Activated CD4-positive, alpha-beta memory T cell treated with anti-CD3 and anti-CD28 coated beads, Interleukin-2, amount 10 ng/mL, durations not matched to agents 7 days and 5 days (primary cell): ENCODE measurements around the gene TNS1. TPM values are rescaled to one million over a fixed set of nuclear protein-coding genes. Genes with fewer than 3 reads are reported as not detected.
A peak's percentile ranks its signal among the peaks of the same experiment; 100 is the strongest.

Experiments
- CTCF ChIA-PET: fragments of 350-600 bp; sonication (Branson Sonifier 250); formaldehyde crosslinking; loops from one replicate; lab custom pipeline; 2021; ENCODE audit warnings: antibody characterized with exemption, inconsistent platforms; lab: Charles Lee
- POLR2A ChIA-PET: fragments of 350-600 bp; sonication (Branson Sonifier 250); formaldehyde crosslinking; loops from one replicate; lab custom pipeline; 2021; ENCODE audit warnings: antibody characterized with exemption; lab: Charles Lee
- DNase-seq: peaks from one replicate; pipeline ENCODE4 v3.0.0-alpha.2; 2020
- H3K27ac Mint-ChIP-seq: one replicate; pipeline ENCODE4 v1.8.0; 2021; ENCODE audit warnings: mild to moderate bottlenecking, mixed read lengths
- H3K27me3 Mint-ChIP-seq: one replicate; pipeline ENCODE4 v1.8.0; 2021; ENCODE audit warnings: mixed read lengths
- H3K36me3 Mint-ChIP-seq: one replicate; pipeline ENCODE4 v1.8.0; 2021; ENCODE audit warnings: low read depth, mixed read lengths
- H3K4me1 Mint-ChIP-seq: one replicate; pipeline ENCODE4 v1.8.0; 2021; ENCODE audit warnings: mixed read lengths
- H3K4me3 Mint-ChIP-seq: one replicate; pipeline ENCODE4 v1.8.0; 2021; ENCODE audit warnings: mild to moderate bottlenecking, mixed read lengths
- H3K9me3 Mint-ChIP-seq: one replicate; pipeline ENCODE4 v1.8.0; 2021; ENCODE audit warnings: mixed read lengths
- total RNA-seq, 2 experiments: library from RNA; stranded (reverse); gene quantifications; one replicate each; pipeline ENCODE4 v1.2.3, GENCODE V29; 2021

Gene TNS1
- total RNA-seq, 2 experiments from 2014 or later, result 3.2 to 3.4 TPM

DNA sequence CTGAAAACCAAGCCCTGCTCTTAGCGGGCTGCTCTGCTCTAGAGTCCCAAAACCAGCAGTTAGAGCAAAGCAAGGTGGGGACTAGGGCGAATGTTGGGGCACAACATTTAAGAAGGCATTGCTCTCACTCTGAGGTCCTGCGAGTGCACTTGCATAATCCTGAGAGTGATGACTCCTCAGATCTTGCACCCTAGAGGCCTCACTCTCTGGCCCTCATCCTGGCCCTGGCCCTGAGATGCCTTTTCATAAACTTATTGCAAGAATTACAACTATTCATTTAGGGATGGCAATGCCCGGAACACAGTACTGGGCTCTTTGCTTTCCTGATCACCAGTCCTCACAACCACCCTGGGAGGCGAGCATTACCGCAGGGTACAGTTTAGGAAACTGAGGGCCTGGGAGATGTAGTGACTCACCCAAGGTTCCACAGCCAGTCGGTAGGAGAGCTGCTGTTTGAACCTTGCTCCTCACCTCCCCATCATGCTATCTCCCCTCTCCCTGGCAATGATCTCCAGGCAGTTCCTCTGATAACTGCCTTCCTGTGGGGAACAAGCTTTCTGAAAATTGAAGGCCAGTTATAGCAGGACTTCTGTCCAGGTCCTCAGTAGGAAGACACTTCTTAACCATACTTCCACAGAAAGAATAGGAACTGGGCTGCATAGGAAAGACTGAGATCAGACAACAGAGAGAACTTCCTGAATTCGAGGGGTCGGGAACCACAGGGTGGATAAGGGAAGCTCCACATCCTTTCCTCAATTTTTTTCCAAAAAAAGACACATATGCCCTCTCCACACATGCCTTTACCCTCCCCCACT lies 91.3 kb downstream of the TNS1 start:
- Mint-ChIP-seq H3K27ac (no peak overlapping the region), H3K4me1 (no peaks in the 10 kb centered on the region), H3K4me3 (no peak overlapping the region), H3K9me3 (no peaks in the 10 kb centered on the region), H3K36me3 (no peaks in the 10 kb centered on the region), H3K27me3 (peaks cover 11% of the 10 kb centered on the region)
- DNase-seq, result no peak
- CTCF ChIA-PET, result no interaction called here
- POLR2A ChIA-PET, result no interaction called here

DNA sequence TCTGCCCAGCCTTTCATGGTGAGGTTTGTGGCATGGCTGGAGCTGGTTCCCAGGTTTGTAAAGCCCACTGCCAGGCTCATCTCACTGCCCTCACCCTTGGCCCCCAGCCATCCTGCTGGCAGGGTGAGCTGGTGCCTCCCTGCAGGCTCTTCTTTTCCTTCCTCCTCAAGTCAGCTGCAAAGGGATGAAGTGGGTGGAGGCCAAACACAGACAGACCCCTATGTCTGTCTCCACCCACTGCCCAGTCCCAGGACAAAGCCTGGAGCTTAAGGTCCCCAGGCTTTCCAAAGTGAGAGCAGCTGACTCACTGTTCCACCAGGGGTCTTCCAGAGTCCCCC lies 92.0 kb downstream of the TNS1 start:
- no peaks in the 10 kb centered on the region for H3K36me3 Mint-ChIP-seq
- H3K4me3 Mint-ChIP-seq, result no peak overlapping the region
- H3K27me3 Mint-ChIP-seq, result peaks cover 15% of the 10 kb centered on the region
- DNase-seq, result no peak
- ChIA-PET CTCF (interaction anchor here (1.6 kb wide), 1 partner anchor 125 kb away, joined by 4 read pairs; no protein-coding TSS in a partner anchor), POLR2A (no interaction called here)
- H3K9me3 Mint-ChIP-seq, result no peaks in the 10 kb centered on the region
- no peak overlapping the region for H3K27ac Mint-ChIP-seq
- H3K4me1 Mint-ChIP-seq, result peaks cover 2% of the 10 kb centered on the region

DNA sequence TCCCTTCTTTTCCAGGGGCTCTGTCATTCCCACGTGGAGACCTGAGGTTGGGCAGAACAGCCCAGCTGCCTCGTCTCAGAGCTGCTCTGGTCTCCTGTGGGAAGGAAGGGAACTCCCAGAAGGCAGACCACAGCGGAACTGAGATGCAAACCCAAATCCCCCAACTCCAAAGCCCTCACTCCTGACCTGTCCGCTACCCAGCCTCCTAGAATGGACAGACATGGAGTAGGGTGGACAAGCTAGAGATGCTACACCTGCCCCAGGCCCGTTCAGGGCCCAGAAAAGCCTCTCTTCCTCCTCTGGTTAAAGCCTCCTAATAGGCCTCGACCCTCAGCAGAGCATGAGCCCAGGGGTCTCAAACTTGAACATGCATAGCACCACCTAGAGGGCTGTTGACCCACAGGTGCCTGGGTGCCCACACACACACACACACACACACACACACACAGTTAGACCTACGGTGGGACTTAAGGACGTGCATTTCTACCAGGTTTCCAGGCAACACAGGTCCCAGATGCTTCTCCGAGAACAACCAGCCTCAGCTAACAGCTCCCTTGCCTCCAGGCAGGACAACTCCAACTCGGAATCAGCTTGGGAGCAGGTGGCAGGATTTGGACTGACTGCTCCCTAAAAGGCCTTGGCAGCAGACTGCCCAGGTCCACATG lies 93.5 kb downstream of the TNS1 start:
- no peak overlapping the region for H3K4me3 Mint-ChIP-seq
- H3K36me3 Mint-ChIP-seq, result no peaks in the 10 kb centered on the region
- POLR2A ChIA-PET, result no interaction called here
- DNase-seq, result no peak
- peaks cover 24% of the 10 kb centered on the region for H3K27me3 Mint-ChIP-seq
- no peaks in the 10 kb centered on the region for H3K9me3 Mint-ChIP-seq
- CTCF ChIA-PET, result interaction anchor here (0.5 to 1.6 kb wide), 2 partner anchors 123 to 421 kb away, joined by 3 to 4 read pairs; no protein-coding TSS in a partner anchor
- peaks cover 5% of the 10 kb centered on the region for H3K4me1 Mint-ChIP-seq
- H3K27ac Mint-ChIP-seq, result no peak overlapping the region

DNA sequence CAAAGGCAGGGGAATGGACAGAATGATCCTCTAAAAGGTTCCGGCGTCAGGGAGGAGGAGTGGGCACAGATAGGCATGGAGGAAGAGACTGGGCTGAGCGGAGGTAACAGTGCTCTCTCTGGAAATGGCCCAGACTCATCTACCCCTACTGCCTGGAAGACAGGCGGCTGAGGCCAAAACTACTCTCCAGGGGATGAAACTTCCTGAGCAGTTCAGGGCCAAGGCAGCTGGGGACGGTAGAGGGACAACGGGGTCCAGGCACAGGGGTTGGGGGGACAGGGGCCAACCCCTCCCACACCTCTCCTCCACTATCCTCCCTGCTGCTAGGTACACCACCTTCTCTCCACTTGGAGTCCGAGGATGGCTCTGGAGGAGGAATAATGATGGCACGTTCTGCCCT lies 94.3 kb downstream of the TNS1 start:
- CTCF ChIA-PET, result no interaction called here

DNA sequence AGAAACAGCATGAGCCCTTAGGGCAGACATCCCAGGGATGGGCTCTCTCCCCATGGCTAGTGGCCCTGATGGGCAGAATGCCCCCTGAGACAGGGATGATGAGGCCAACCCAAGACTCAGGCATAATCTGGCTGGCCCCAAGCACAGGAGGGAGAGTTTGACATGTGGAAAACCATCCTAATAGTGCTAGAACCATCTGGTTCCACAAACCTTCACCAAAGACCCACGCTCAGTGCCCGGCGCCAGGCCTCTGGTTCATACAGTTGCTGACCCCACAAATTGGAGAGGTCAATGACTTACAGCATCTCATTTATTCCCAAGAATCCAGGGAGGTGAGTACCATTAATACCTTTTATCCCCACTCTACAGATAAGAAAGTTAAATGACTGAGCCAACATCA lies 95.5 kb downstream of the TNS1 start:
- Mint-ChIP-seq H3K4me1 (peaks cover 12% of the 10 kb centered on the region), H3K27me3 (peaks cover 26% of the 10 kb centered on the region), H3K4me3 (no peak overlapping the region), H3K27ac (no peak overlapping the region), H3K9me3 (no peaks in the 10 kb centered on the region), H3K36me3 (no peaks in the 10 kb centered on the region)
- DNase-seq, result no peak
- CTCF ChIA-PET, result no interaction called here
- POLR2A ChIA-PET, result no interaction called here

More for the DNA sequence above, 94.3 kb downstream of the TNS1 start:
- POLR2A ChIA-PET, result no interaction called here
- Mint-ChIP-seq H3K4me3 (no peak overlapping the region), H3K27ac (no peak overlapping the region), H3K27me3 (peaks cover 24% of the 10 kb centered on the region), H3K9me3 (no peaks in the 10 kb centered on the region), H3K4me1 (peaks cover 5% of the 10 kb centered on the region), H3K36me3 (no peaks in the 10 kb centered on the region)
- DNase-seq, result no peak

DNA sequence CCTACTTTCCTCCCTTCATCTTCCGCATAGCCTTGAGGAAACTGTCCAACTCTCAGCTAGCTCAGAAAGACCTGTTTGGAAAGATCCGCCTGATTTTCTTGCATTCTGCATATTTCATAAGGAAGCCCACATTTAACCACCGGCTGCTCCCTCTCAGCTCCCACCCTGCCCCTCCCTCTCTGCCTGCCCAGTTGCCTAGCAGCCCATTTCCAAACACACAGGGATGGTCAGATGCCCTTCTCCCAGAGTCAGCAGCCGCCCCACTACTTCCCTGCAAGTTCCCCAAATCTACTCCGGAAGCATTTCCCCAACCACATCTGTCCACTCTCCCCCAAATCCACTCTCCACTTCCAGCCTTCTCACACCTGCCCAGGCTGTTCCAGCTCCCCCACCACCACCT lies 96.0 kb downstream of the TNS1 start:
- Mint-ChIP-seq H3K27ac (no peak overlapping the region), H3K27me3 (peaks cover 26% of the 10 kb centered on the region), H3K4me1 (peaks cover 12% of the 10 kb centered on the region), H3K36me3 (no peaks in the 10 kb centered on the region), H3K4me3 (no peak overlapping the region), H3K9me3 (no peaks in the 10 kb centered on the region)
- POLR2A ChIA-PET, result no interaction called here
- CTCF ChIA-PET, result no interaction called here
- no peak for DNase-seq

DNA sequence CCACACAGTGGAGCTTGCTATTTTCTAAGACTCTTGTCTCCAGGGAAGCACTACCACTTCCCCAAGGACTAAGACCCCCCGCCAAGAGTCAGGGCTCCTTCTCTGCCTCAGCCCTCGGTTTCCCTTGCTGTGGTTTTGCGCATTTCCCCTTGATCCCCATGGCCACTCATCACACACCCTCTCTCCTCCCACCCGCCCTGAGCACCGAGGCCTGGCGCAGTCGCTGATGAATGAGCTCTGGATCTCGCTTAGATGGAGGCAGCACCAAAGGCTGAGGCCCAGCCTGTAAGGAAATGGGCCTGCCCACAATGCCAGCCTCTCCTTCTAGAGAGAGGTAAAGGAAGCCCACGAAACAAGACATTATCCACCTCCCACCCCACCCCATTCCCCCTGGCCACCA lies 96.9 kb downstream of the TNS1 start:
- DNase-seq, result no peak
- ChIA-PET CTCF (no interaction called here), POLR2A (no interaction called here)
- no peak overlapping the region for H3K27ac Mint-ChIP-seq
- peaks cover 12% of the 10 kb centered on the region for H3K4me1 Mint-ChIP-seq
- no peak overlapping the region for H3K4me3 Mint-ChIP-seq
- H3K27me3 Mint-ChIP-seq, result peaks cover 26% of the 10 kb centered on the region
- no peaks in the 10 kb centered on the region for H3K36me3 Mint-ChIP-seq
- H3K9me3 Mint-ChIP-seq, result no peaks in the 10 kb centered on the region

DNA sequence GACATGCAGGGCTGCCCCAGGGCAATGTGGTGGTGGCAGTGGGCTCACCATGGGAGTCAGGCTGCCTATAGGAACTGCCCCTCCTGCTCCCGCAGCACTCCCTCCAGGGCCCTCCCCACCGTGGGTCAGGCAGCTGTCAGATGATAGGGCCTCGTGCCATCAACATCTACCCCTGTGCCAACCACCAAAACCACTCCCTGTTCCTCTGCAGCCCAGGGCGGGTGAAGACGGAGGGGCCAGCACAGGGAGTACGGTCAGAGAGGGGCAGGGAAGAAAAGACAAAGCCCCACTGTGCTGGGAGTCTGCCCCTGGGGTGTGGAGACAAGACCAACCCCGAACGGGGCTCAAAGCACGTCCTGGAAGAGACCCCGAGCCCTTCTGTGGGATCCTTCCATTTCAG lies 97.4 kb downstream of the TNS1 start:
- POLR2A ChIA-PET, result no interaction called here
- no peak overlapping the region for H3K4me3 Mint-ChIP-seq
- H3K27ac Mint-ChIP-seq, result no peak overlapping the region
- no peak for DNase-seq
- peaks cover 26% of the 10 kb centered on the region for H3K27me3 Mint-ChIP-seq
- no peaks in the 10 kb centered on the region for H3K9me3 Mint-ChIP-seq
- H3K36me3 Mint-ChIP-seq, result no peaks in the 10 kb centered on the region
- CTCF ChIA-PET, result no interaction called here
- peaks cover 12% of the 10 kb centered on the region for H3K4me1 Mint-ChIP-seq

DNA sequence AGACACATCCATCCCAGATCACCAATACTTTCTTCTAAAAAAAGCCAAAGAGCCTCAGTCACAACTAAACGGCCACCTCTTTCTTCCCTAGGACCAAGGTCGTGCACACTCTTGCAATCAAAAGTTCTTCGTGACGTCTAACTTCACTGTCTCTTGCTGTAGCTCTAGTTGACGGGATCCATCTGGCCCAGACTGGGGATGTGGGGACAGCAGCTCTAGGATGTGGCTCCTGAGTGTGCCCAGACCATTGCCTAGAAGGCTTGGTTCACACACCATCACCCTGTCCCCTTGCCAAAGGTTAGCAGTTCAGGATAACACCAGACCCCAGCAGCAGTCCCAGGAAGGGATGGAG lies 98.2 kb downstream of the TNS1 start:
- H3K27me3 Mint-ChIP-seq, result peaks cover 26% of the 10 kb centered on the region
- H3K9me3 Mint-ChIP-seq, result no peaks in the 10 kb centered on the region
- peaks cover 12% of the 10 kb centered on the region for H3K4me1 Mint-ChIP-seq
- no peak for DNase-seq
- CTCF ChIA-PET, result no interaction called here
- H3K4me3 Mint-ChIP-seq, result no peak overlapping the region
- H3K36me3 Mint-ChIP-seq, result no peaks in the 10 kb centered on the region
- no peak overlapping the region for H3K27ac Mint-ChIP-seq
- POLR2A ChIA-PET, result no interaction called here

DNA sequence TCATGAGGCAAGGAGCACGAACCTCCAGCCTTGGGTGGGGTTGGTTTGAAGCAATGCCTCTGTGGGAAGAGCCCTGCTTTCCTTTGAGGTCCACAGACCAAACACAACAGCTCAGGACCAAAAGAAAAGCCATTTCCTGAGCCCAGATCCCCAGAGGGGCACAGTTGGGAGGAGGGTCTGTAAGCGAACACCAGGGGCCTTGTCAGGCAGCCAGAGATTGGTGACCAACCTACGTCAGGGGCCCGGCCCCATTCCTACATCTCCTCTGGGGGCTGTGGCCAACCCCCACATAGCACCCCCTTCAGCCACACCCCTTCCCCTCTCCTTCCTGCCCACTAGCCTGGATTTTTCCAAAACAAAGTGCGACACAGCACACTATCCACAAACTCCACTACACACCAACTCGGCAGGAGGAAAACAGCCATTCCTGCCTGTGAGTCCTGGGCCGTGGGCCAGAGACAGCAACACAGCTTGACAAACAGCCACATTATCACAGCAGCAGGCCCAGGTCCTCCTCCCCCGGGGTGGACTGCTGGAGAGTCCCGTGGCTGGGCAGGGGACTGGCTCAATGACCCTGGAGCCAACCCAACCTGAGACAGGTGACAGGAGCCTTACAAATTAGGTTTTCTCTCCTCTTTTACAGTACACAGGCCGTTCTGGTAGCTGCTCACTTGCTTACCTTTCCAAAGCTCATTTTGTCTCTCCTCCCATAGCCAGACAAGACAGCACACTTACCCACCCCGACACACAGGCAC lies 98.8 kb downstream of the TNS1 start:
- POLR2A ChIA-PET, result no interaction called here
- H3K9me3 Mint-ChIP-seq, result no peaks in the 10 kb centered on the region

DNA sequence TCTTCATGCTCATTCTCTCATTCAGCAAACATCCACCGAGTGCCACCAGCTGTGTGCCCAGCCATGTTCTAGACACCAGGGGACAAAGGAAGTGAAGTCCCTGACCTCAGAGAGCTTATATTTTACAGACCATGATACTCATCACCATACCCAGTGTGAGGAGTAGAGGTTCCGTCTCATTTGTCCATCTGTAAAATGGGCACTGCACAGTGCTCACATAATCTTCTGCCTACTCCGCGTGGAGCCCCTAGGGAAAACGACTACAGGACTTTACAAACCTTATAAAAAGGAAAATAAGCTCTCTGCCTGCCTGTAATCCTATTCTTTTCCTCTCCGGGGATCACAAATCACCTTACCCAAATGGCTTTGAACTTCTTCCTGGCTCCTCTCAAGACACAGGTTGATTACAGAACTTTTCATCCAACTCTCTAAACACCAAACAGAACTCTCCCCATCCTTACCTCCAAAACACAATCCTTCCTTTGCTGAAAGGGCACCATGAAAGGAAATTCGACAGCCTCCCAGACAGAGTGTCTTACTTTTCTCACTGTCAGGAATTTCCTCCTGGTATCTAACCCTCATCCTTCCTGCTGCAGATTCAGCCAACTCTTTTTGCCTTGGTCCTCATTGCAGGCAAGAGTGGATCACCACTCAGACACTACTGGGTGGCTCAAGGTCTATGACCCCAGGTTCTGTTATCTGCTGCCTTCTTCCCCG lies 99.5 kb downstream of the TNS1 start:
- peaks cover 12% of the 10 kb centered on the region for H3K4me1 Mint-ChIP-seq
- H3K27ac Mint-ChIP-seq, result peak overlapping the region; percentile 48
- no peaks in the 10 kb centered on the region for H3K36me3 Mint-ChIP-seq
- no peaks in the 10 kb centered on the region for H3K9me3 Mint-ChIP-seq
- ChIA-PET CTCF (no interaction called here), POLR2A (no interaction called here)
- no peak overlapping the region for H3K4me3 Mint-ChIP-seq
- peaks cover 26% of the 10 kb centered on the region for H3K27me3 Mint-ChIP-seq
- DNase-seq, result no peak

More for the DNA sequence above, 98.8 kb downstream of the TNS1 start:
- Mint-ChIP-seq H3K27me3 (peaks cover 26% of the 10 kb centered on the region), H3K27ac (no peak overlapping the region), H3K4me1 (peaks cover 12% of the 10 kb centered on the region), H3K4me3 (no peak overlapping the region), H3K36me3 (no peaks in the 10 kb centered on the region)
- no peak for DNase-seq
- CTCF ChIA-PET, result no interaction called here

DNA sequence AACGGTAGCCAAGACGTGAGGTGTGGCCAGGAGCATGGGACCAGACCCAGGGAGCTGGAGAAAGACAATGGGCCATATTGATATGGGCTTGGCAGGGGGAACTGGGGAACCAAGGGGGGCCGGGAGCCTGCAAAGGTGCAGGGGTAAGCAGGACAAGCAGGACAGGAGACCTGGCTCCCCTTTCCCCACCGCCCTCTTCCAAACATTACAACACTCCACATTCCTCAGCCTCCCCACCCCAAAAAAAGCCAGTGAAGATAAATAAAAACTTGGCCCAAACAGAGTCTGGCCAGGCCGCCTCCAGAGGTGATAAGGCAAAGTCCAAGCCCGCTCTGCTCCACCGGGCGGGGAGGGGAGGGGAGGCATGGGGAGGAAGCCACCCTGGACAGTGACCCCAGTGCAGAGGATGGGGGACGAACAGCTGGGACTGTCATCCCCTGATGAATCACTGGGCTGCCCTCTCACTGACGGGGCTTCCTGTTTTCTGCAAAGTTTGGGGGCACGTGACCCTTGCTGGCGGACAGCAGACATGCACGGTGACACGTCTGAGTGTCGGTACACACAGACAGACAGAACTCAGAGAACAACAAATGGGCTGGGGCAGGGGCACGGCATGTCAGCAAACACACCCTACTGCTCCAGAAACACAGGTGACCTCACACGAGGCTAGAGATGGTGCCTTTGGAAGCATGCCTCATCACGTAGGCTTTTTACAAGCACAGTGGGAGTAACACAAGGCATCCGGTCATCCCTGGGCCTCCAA lies 100.2 kb downstream of the TNS1 start:
- DNase-seq, result peak; percentile 35
- Mint-ChIP-seq H3K4me3 (no peak overlapping the region), H3K27ac (peak overlapping the region; percentile 48), H3K9me3 (no peaks in the 10 kb centered on the region), H3K27me3 (peaks cover 26% of the 10 kb centered on the region), H3K4me1 (peaks cover 12% of the 10 kb centered on the region), H3K36me3 (no peaks in the 10 kb centered on the region)
- ChIA-PET CTCF (no interaction called here), POLR2A (no interaction called here)
